Right kidney (tissue), 9 donors: ENCODE data around the gene SRPK1.
"Not testable (repeated sequence)": the region's sequence is repeated elsewhere in the genome, so short reads cannot be mapped to it uniquely, and the experiment has no call there.

Experiments
- DNase-seq: peaks from one replicate; pipeline ENCODE4 v3.0.0-alpha.2; 2016
- long read RNA-seq, 8 donors: transcript quantifications; one replicate each; lab custom pipeline, GENCODE V29; 2026

SRPK1 gene
- long read RNA-seq, donor 1, full-length matches to known transcripts = 2 of 2 reads
- long read RNA-seq, donor 1, partial matches to known transcripts = 0 of 2 reads
- long read RNA-seq, donor 1, other reads (novel, unspliced or antisense) = 0 of 2 reads
- long read RNA-seq, donor 2, partial matches to known transcripts = 5 of 5 reads
- long read RNA-seq, donor 2, other reads (novel, unspliced or antisense) = 0 of 5 reads
- long read RNA-seq, donor 3 = 0 reads
- long read RNA-seq, donor 4, full-length matches to known transcripts = 2 of 22 reads
- long read RNA-seq, donor 4, partial matches to known transcripts = 20 of 22 reads
- long read RNA-seq, donor 4, other reads (novel, unspliced or antisense) = 0 of 22 reads
- long read RNA-seq, donor 5, full-length matches to known transcripts = 5 of 18 reads
- long read RNA-seq, donor 5, partial matches to known transcripts = 13 of 18 reads
- long read RNA-seq, donor 5, other reads (novel, unspliced or antisense) = 0 of 18 reads
- long read RNA-seq, donor 6 = 0 reads
- long read RNA-seq, donor 7, full-length matches to known transcripts = 6 of 22 reads
- long read RNA-seq, donor 7, partial matches to known transcripts = 16 of 22 reads
- long read RNA-seq, donor 7, other reads (novel, unspliced or antisense) = 0 of 22 reads
- long read RNA-seq, donor 8, partial matches to known transcripts = 14 of 15 reads
- long read RNA-seq, donor 8, other reads (novel, unspliced or antisense) = 0 of 15 reads

DNA sequence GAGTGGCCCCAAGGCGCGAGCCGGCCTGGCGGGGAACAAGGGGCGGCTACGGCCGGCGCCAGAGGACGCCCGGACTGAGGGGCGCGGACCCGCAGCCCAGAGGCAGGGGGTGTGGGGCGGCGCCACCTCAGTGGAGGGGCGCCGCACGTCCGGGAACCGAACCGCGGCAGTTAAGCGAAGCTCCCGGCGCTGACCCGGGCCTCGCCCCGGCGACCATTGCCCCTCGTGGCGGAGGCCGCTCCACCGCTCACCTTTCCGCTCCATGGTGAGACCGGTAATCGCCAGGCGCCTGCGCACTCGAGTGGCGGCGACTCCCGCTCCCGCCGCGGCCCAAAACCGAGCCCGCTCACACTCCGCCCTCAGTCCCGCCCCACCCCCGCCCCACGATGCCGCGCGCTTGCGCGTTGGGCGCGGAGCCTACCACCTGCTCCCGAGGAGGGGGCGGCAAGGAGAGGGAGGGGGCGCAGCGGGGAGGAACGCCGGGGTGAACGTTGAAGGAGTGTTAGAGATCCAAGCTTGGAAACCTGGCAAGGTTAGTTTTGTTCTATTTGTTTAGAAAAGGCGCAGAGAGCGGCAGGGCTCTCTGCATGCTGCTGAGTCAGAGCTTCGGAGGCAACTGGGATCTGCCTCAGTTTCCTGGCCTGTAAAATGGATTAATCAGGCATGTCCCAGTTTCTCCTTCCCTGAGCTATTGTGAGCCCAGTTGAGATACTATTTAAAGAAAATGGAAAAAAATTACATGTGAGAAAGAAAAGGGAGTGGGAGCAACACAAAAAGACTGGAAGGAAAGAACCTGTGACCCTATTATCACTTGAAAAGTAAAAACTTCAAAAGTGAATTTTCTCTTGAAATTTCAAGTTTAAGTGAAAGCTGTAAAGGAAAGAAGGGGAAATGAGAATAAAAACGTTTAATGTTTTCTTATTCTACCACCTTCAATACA is at the start of gene SRPK1:
Gene SRPK1, minus strand, starts transcription at position 306 of the 940 bp plus-strand sequence. Its CDS starts 42 bp downstream, at position 264.
- DNase-seq = peak; percentile 91

DNA sequence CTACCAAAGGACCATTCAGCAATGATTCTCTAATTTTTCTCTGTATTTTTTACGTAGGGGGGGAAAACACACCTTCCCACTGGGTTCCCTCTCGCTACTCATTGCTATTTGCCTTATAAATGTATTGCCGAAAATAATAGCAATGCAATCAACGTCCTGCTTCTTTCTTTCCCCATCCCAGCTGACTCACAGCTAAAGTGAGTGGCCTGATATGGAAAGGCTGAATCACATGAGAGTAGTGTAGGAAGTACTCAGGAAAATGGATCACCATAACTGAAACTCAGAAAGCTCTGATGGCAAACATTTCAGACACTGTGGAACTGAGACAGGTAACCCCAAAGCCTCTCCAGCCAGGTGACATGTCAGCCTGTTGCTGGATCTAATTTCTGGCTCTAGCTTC is 49.3 kb upstream of the SRPK1 start:
- DNase-seq = no peak

DNA sequence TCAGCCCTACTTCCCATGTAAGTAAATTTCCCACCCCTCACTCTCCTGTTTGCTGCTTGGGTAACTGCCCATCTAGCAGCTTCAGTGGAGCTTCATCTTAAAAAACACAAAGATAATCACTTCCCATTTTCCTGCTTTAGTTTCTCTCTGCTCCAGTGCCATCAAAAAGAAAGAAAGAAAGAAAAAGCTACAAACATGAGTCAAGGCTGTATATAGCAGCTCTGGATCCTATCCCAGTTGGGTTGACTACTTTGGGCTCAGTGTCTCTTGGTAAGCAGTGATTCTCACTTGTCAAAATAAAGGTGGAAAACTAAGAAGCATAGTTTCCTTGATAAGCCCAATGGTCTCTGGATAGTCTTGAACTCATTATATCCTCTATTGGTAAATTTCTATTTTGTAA is 48.7 kb upstream of the SRPK1 start:
- DNase-seq = no peak

DNA sequence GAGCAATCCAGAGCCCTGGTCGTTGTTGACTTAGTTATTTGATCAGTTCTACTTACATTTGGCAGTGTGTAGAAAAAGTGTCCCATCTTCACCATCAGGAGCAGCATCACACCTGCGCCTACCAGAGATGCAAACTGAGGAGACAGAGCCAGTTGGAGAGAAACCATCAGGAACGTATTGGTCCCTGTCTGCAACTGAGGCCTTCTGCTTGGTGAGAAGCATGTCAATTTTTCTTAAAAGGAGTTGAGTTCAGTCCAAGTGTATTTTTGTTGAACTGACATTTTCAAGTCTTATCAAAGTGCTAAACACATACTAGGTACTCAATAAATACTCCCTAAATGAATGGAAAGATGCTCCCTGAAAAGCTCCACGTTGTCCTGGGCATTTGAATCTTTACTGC is 47.9 kb upstream of the SRPK1 start:
- no peak for DNase-seq

DNA sequence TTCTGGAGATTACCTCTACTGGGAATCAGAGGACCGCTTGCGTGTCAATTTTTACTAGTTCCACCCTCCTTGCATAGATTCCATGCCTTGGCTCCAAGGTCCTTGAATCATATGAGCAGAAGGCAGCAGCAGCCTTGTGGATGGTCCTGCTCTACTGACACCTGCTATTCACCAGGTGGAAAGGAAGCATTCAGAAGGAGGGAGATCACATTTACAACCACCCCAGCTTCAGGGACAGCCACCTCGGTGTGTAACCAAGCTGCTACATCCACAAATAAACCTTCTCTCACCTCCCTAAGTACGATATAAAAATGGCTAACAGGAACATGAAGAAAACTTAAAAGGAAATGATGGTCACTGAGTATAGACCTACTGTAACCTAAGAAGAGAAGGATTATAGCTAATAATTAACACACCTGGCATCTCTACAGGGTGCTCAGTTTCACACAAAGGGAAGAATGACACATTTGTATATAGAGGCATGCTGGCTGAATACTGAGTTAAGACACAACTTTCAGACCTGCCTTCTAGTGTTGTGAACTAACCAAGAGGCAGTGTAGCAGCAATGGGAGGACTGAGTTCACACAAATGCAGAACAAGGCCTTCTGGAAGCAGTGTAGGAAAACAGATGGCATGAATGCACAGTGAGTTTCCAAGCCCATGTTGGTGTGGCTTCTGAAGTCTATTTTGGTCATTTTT is 46.3 kb upstream of the SRPK1 start:
- DNase-seq = peak; percentile 10

DNA sequence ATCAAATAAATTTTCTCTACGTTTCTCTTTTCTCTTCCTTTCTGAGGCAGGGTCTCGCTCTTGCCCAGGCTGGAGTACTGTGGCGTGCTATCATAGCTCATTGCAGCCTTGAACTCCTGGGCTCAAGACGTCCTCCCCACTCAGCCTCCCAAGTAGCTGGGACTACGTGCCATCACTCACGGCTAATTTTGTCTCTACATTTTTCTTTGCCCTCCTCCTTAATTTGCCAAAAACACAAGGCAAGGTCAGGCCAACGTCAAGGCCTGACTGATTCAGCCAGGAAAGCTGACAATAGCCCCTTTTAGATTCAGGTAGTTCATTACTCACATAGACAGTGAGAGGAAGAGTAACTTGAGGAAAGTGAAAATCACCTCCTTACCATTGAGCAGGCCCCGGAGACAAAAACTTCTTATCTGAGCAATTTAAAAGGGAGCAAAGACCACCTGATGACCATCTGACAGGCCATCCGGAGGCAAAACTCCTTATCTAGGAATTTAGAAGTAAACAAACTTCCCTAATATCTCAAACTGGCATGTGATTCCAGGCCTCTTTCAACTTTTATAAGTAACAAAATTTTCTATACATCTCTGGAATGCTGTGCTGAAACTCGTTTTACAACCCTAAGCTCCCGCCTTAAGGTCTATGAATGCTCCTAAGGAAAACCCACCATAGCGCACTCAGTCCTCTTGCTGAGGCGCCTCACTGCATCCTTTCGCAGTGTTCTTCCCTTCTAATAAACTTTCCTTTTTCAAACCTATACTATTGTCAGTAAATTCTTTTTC is 42.1 kb upstream of the SRPK1 start:
- DNase-seq = no peak

DNA sequence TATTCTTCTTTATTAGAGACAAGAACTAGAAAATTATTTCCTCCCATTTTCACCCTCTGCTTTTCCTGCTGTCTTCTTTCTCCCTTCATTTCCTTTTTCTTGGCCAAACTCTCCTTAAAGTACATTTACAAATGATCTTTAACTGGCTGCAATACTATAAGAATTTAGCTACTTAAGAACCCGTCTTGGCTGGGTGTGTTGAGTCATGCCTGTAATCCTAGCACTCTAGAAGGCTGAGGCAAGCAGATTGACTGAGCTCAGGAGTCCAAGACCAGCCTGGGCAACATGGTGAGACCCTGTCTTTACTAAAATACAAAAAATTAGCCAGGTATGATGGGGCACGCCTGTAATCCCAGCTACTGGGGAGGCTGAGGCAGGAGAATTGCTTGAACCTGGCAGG is 39.3 kb upstream of the SRPK1 start:
- no peak for DNase-seq

DNA sequence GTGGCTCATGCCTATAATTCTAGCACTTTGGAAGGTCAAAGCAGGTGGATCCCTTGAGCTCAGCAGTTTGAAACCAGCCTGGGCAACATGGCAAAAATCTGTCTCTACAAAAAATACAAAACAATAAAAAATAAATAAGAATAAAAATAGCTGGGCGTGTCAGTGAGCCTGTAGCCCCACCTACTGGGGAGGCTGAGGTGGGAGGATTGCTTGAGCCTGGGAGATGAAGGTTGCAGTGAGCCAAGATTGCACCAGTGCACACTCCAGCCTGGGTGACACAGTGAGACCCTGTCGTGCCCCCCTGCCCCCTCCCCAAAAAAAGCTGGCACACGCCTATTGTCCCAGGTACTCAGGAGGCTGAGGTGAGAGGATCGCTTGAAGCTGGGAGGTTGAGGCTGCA is 35.1 kb upstream of the SRPK1 start:
- no peak for DNase-seq

DNA sequence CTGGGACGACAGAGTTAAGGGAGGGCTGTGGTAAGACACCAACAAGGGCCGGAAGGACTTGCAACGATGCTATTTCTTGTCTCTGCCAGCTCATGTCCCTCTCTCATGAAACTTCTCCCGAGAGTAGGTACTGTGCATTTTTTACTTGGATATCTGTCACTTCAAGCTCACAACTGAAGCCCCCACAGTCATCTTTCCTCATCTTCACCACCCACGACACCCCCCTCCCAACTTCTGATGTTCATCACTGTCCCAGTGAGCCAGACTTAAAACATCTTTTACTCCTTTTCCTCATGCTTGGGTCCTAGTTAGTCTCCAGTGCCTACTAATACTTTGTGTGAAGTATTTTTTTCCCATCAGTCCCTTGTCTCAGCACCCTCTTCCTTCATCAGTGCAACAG is 34.6 kb upstream of the SRPK1 start:
- no peak for DNase-seq

DNA sequence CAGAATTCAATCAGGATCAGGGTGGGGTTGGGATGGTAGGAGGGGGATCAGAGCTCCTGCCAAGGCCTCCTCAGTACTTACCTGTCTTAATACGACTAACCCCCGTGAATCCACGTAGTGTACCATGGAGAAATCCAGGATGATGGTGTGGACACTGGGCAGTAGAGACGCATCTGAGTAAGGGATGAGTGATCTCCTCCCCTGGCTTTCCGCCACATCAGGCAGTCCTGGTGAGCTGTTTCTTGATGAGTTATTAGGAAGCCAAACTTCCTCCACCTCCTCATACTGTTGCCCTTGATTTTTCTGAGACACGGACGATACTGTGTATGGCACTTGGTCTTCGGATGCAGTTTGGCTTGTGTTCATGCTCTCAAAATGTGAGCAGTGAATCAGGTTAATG is 34.2 kb upstream of the SRPK1 start:
- no peak for DNase-seq

DNA sequence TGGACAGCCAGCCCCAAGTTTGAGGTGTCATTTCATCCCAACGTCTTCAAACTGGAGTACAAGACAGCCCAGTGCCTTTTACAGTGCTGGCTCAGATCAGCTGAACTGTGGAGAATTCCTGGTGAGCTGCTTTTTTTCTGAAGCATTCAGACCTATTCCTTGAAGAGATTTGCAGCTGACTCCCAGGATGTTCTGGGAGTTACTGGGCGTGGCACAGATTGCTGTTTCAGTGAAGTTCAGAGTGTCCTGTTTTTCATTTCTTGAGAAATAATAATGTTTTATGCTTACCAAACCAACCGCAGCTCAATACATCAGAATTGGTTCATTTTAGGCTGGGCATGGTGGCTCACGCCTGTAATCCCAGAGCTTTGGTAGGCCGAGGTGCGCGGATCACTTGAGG is 33.4 kb upstream of the SRPK1 start:
- no peak for DNase-seq

DNA sequence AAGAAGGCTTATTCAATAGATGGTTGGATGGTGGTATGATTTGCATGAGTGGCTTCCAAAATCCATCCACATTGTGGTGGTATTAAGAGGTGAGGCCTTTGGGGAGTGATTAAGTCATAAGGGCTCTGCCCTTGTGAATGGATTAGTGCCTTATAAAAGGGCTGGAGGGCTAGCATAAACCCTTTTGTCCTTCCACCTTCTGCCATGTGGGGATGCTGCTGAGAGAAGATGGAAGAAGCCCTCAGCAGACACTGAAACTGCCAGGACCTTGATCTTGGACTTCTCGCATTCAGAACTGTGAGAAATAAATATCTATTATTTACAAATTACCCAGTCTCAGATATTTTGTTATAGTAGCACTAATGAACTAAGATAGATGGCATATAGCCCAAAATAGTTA is 27.8 kb upstream of the SRPK1 start:
- DNase-seq = no peak

DNA sequence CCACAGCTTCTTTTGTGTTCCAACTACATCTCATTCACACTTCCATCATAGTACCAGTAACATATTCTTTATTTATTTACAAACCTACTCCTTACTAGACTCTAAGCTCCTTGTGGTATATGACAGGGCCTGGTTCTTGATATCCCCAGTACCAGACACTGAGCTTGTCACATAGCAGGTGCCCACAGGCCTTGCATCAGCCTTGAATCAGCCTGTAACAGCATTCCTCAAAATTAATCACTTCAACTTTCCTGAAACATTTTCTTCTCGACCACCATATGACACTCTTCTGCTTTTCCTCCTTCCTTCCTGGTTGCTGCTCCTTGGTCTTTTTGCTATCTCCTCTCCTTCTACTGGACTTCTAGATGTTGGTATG is 24.7 kb upstream of the SRPK1 start:
- no peak for DNase-seq

DNA sequence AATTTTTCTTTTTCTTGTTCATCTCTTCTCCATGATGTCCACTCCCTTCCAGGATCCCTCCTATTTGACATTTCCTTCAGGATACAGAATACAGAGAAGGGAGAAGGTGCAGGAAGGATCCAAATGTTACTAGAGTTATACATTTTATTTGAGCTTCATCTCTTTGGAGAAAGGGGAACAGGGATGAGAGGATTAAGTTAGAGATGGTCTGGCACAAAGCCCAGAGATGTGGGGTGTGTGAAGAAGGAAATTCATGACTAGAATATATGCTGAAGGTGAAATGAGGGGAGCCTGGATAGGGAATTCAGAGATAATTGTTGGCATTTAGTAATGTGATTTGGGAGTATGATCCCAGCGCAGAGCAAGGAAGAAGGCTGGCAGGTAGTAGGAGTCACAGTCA is 22.5 kb upstream of the SRPK1 start:
- DNase-seq = no peak

DNA sequence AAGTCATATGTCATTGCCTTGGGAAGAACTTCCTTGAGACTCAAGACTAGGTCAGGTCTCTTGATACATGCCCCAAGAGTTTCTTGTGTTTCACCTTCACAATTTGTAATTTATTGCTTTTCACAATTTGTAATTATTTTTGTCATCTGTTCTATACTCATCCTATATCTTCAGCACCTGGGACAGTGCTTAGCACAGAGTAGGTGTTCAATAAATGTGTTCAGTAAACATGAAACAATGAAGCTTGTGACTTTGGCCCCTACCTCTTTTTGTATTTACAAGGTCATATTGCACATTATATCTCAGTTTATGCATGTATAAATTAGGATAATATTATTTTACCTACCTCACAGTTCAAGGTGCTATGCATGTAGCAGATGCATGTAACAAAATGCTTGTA is 21.5 kb upstream of the SRPK1 start:
- DNase-seq = no peak

DNA sequence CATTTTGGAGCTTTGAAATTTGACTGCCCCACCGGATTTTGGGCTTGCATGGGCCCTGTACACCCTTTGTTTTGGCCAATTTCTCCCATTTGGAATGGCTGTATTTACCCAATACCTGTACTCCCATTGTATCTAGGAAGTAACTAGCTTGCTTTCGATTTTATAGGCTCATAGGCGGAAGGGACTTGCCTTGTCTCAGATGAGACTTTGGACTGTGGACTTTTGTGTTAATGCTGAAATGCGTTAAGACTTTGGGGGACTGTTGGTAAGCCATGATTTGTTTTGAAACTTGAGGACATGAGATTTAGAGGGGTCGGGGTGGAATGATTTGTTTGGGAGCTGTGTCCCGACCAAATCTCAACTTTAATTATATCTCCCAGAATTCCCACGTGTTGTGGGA is 20.3 kb upstream of the SRPK1 start:
- DNase-seq = not testable (repeated sequence)

DNA sequence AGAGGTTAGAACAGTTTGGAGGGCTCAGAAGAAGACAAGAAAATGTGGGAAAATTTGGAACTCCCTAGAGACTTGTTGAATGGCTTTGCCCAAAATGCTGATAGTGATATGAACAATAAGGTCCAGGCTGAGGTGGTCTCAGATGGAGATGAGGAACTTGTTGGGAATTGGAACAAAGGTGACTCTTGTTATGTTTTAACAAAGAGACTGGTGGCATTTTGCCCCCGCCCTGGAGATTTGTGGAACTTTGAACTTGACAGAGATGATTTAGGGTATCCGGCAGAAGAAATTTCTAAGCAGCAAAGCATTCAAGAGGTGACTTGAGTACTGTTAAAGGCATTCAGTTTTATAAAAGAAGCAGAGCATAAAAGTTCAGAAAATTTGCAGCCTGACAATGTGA is 19.1 kb upstream of the SRPK1 start:
- DNase-seq = not testable (repeated sequence)

DNA sequence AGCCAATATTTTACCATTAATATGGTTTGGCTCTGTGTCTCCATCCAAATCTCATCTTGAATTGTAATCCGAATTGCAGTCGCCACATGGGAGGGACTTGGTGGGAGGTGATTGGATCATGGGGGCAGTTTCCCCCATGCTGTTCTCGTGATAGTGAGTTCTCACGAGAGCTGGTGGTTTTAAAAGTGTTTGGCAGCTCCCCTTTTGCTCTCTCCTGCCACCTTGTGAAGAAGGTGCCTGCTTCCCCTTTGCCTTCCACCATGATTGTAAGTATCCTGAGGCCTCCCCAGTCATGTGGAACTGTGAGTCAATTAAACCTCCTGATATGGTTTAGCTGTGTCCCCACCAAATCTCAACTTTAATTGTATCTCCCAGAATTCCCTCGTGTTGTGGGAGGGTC is 18.4 kb upstream of the SRPK1 start:
- DNase-seq = not testable (repeated sequence)

DNA sequence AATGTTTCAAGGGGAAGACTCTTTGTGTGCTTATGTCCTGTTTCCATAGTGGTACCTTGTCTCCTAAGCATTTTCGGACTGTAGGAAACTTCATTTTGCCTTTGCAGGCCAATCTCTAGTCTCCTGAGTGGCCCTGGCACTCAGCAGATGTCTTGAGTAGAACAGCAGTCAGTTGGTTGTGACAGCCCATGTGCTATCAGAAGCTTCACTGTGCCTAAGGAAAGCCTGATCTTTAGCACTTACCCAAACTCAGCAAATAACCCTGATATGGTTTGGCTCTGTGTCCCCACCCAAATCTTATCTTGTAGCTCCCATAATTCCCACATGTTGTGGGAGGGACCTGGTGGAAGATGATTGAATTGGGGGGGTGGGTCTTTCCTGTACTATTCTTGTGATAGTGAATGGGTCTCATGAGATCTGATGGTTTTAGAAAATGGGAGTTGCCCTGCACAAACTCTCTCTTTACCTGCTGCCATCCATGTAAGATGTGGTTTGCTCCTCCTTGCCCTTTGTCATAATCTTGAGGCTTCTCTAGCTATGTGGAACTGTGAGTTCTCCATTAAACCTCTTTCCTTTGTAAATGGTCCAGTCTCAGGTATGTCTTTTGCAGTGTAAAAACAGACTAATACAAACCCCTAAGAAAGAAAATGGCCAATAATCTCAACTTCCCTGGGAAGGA is 15.9 kb upstream of the SRPK1 start:
- no peak for DNase-seq

DNA sequence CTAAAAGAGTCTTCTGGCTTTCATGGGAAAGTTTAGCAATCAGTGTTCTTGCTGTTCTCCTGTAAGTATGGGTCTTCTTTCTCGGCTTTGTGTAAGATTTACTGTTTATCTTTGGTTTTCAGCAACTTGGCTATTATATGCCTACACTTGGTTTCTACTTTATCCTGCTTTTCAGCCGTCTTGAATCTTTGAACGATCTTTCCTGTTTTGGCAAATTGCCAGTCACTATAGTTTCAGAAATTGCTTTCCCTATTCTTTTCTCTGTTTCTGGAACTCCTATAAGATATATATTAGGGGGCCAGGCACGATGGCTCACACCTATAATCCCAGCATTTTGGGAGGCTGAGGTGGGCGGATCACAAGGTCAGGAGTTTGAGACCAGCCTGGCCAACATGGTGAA is 14.6 kb upstream of the SRPK1 start:
- DNase-seq = no peak

DNA sequence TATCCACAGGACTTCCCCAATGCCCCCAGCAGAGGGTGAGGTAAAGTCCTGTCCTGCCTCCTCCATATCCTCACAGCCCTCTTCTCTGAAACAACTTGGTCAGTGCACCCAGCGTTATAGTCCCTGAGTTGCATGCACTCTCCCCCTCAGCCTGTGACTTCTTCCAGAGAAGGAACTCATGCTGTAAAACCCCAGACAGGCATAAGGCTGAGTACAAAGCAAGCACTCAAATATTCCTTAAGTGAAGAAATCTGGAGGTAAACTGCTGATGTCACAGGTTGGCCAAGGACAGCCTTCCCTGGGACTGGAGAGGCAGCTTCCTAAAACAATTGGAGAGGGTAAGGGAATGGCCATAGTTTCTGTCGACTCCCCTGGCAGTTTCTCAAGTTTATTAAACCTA is 12.9 kb upstream of the SRPK1 start:
- no peak for DNase-seq
